WI38 (cell line): ENCODE results near the gene PAK6.

Source experiments
- H3K4me3 ChIP-seq: 2 replicates; pipeline ENCODE4 v1.5.1; 2011; ENCODE audit warnings: low read depth, mild to moderate bottlenecking, control low read depth, low read length
- TF ChIP-seq, protein P1 (sequence below): IDR thresholded peaks from 2 replicates; pipeline ENCODE4 v1.5.1; 2012; ENCODE audit warnings: low read depth, mild to moderate bottlenecking, control low read depth, low read length

PAK6 gene

GRCh38 chr15:40257656-40258450, 19.0 kb downstream of the PAK6 start:
- TF ChIP-seq, protein P1, sequence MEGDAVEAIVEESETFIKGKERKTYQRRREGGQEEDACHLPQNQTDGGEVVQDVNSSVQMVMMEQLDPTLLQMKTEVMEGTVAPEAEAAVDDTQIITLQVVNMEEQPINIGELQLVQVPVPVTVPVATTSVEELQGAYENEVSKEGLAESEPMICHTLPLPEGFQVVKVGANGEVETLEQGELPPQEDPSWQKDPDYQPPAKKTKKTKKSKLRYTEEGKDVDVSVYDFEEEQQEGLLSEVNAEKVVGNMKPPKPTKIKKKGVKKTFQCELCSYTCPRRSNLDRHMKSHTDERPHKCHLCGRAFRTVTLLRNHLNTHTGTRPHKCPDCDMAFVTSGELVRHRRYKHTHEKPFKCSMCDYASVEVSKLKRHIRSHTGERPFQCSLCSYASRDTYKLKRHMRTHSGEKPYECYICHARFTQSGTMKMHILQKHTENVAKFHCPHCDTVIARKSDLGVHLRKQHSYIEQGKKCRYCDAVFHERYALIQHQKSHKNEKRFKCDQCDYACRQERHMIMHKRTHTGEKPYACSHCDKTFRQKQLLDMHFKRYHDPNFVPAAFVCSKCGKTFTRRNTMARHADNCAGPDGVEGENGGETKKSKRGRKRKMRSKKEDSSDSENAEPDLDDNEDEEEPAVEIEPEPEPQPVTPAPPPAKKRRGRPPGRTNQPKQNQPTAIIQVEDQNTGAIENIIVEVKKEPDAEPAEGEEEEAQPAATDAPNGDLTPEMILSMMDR, result no peak
- H3K4me3 ChIP-seq, result no peak overlapping the region

GRCh38 chr15:40258544-40258943, 19.7 kb downstream of the PAK6 start:
- TF ChIP-seq, protein P1, result no peak
- no peak overlapping the region for H3K4me3 ChIP-seq

GRCh38 chr15:40259021-40259420, 20.2 kb downstream of the PAK6 start:
- H3K4me3 ChIP-seq, result no peak overlapping the region
- TF ChIP-seq, protein P1, result no peak

GRCh38 chr15:40263024-40263754, 24.3 kb downstream of the PAK6 start:
- no peak overlapping the region for H3K4me3 ChIP-seq
- TF ChIP-seq, protein P1, result no peak

DNA sequence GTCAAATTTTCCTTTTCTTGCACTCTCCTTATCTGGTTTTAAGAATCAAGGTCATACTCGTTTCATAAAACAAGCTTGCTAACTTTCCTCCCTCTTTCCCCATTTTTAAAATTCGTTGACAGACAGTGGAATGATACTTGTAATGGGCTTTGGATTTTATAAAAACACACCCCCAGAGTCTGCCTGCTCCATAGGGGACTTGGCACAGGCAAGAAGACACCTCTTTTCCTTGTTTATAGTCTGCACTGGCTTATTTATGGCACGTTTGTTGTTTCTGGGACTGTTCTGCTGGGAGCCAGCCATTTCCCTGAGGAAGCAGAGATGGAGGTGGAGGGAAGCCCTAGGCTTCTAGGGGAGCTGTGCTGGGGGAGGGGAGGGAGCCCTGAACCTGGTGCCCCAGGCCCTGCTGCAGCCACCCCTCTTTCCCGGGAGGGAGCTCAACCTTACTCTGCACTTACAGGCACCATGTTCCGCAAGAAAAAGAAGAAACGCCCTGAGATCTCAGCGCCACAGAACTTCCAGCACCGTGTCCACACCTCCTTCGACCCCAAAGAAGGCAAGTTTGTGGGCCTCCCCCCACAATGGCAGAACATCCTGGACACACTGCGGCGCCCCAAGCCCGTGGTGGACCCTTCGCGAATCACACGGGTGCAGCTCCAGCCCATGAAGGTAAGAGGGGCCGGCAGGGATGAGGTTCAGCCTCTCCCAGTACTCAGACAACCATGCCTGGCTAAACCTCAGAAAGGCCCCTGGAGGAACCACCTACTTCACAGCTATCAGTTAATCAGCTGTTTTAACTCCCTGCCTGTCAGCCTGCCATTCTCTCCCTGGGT, 25.7 kb downstream of the PAK6 start:
- TF ChIP-seq, protein P1, result no peak
- H3K4me3 ChIP-seq, result no peak overlapping the region

DNA sequence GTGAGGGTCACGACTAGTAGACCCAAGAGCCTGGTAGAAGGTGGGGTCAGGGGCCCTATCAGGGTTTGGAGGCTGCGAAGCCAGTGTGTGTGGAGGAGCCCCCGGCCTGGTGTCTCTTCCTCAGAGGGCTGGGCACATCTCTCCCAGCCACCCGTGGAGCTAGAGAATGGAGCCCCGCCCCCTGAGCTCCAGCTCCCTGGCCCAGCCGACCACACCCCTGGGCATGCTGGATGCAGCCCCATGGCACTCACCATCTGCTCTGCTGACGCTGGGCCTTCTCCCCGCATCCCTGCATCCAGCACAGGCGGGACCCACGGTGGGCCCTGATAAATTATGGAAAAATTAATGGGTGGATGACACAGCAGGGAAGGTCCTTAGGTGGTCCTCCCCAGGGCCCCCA, 26.5 kb downstream of the PAK6 start:
- TF ChIP-seq, protein P1, result no peak
- no peak overlapping the region for H3K4me3 ChIP-seq
